GM12891 (cell line): Measurements from ENCODE around the gene DOK4.
A peak's percentile ranks its signal among the peaks of the same experiment; 100 is the strongest.
"Not testable (repeated sequence)": the region's sequence is repeated elsewhere in the genome, so short reads cannot be mapped to it uniquely, and the experiment has no call there.

Experiments
- DNase-seq: peaks from one replicate; pipeline ENCODE4 v3.0.0; 2011; ENCODE audit warnings: low spot score; ENCODE audit not compliant: insufficient read length
- FAIRE-seq: peaks from 2 replicates; lab custom pipeline; 2011; peaks lifted over from hg19 to GRCh38; lab: Jason Lieb, UNC
- PAX5 ChIP-seq: IDR thresholded peaks from 2 replicates; pipeline ENCODE4 v1.6.1; 2011; ENCODE audit warnings: low read length, moderate library complexity, mild to moderate bottlenecking; ENCODE audit not compliant: insufficient read depth, severe bottlenecking
- POLR2A ChIP-seq: IDR thresholded peaks from 2 replicates; pipeline ENCODE4 v1.6.1; 2011; ENCODE audit warnings: low read depth, low read length, control low read depth
- POLR2AphosphoS5 ChIP-seq: IDR thresholded peaks from 2 replicates; pipeline ENCODE4 v1.6.1; 2011; ENCODE audit warnings: low read depth, low read length, control low read depth
- POU2F2 ChIP-seq: IDR thresholded peaks from 2 replicates; pipeline ENCODE4 v1.6.1; 2011; ENCODE audit warnings: low read depth, mild to moderate bottlenecking, control low read depth, low read length, moderate library complexity
- SPI1 ChIP-seq: IDR thresholded peaks from 2 replicates; pipeline ENCODE4 v1.6.1; 2011; ENCODE audit warnings: low read depth, low read length, control low read depth
- TAF1 ChIP-seq: IDR thresholded peaks from 2 replicates; pipeline ENCODE4 v1.6.1; 2011; ENCODE audit warnings: low read depth, low read length, control low read depth

The DOK4 gene

GRCh38 chr16:57462209-57462977, 23.9 kb downstream of the DOK4 start, which contains the start of gene POLR2C:
Gene POLR2C (plus strand): TSS chr16:57462679. CDS start chr16:57462725, 46 bp downstream.
- DNase-seq (peak; percentile 94), FAIRE-seq (peak; percentile 100)
- TF ChIP-seq POLR2AphosphoS5 = peak; percentile 99
- TF ChIP-seq POLR2A = peak; percentile 99
- no peak for TF ChIP-seq PAX5
- TF ChIP-seq POU2F2 = peak; percentile 89
- peak; percentile 98 for TF ChIP-seq TAF1
- TF ChIP-seq SPI1 = peak; percentile 39; the same call in 1 of the 2 replicates

- no peak for FAIRE-seq
- TF ChIP-seq POU2F2 (no peak), SPI1 (no peak), POLR2A (no peak), PAX5 (no peak), TAF1 (no peak), POLR2AphosphoS5 (no peak)
Observed at GRCh38 chr16:57452021-57452420, 34.3 kb downstream of the DOK4 start.

GRCh38 chr16:57447186-57447962, 38.9 kb downstream of the DOK4 start, which contains the start of the genes CIAPIN1 and COQ9:
Gene CIAPIN1 (minus strand): TSS chr16:57447385. CDS start chr16:57440928, 6,457 bp downstream.
Gene COQ9 (plus strand): TSS chr16:57447479. CDS start chr16:57447506, 27 bp downstream.
- DNase-seq = peak; percentile 95
- peak; percentile 99 for FAIRE-seq
- TF ChIP-seq POLR2AphosphoS5 (peak; percentile 91), PAX5 (no peak), POU2F2 (0 out of 2 replicates have a peak, but pooled peaks have one; percentile 76), SPI1 (peak; percentile 60), TAF1 (peak; percentile 98), POLR2A (peak; percentile 78)

More at GRCh38 chr16:57452021-57452420, 34.3 kb downstream of the DOK4 start:
- no peak for DNase-seq

- TF ChIP-seq SPI1 (no peak), POLR2A (0 out of 2 replicates have a peak, but pooled peaks have one; percentile 25)
- DNase-seq (peak; percentile 41), FAIRE-seq (no peak)
Observed at GRCh38 chr16:57446531-57447185, 39.6 kb downstream of the DOK4 start.

- TF ChIP-seq POLR2AphosphoS5 (no peak), POLR2A (no peak), POU2F2 (no peak), SPI1 (no peak), PAX5 (no peak), TAF1 (no peak)
- no peak for FAIRE-seq
Observed at GRCh38 chr16:57445510-57445909, 40.8 kb downstream of the DOK4 start.

GRCh38 chr16:57444711-57445110, 41.6 kb downstream of the DOK4 start:
- FAIRE-seq = no peak
- TF ChIP-seq PAX5 (no peak), POLR2A (no peak), TAF1 (no peak), SPI1 (no peak), POLR2AphosphoS5 (no peak), POU2F2 (no peak)
- DNase-seq = no peak

More at GRCh38 chr16:57445510-57445909, 40.8 kb downstream of the DOK4 start:
- no peak for DNase-seq

- FAIRE-seq, DNase-seq: not testable (repeated sequence)
Observed at GRCh38 chr16:57440551-57440950, 45.7 kb downstream of the DOK4 start.

- DNase-seq, FAIRE-seq: not testable (repeated sequence)
Observed at GRCh38 chr16:57439947-57440346, 46.3 kb downstream of the DOK4 start.

- no peak for FAIRE-seq
- TF ChIP-seq POLR2A (no peak), TAF1 (no peak), PAX5 (no peak), POU2F2 (no peak), POLR2AphosphoS5 (no peak), SPI1 (no peak)
- DNase-seq = no peak
Observed at GRCh38 chr16:57435838-57436237, 50.5 kb downstream of the DOK4 start.

- TF ChIP-seq POLR2AphosphoS5 (no peak), POLR2A (no peak), TAF1 (no peak), SPI1 (no peak), PAX5 (no peak), POU2F2 (no peak)
- no peak for DNase-seq
- FAIRE-seq = no peak
Observed at GRCh38 chr16:57434003-57434402, 52.3 kb downstream of the DOK4 start.
